ENCODE results near the gene ASB5.
"Not testable (repeated sequence)": the region's sequence is repeated elsewhere in the genome, so short reads cannot be mapped to it uniquely, and the experiment has no call there.

Gene ASB5

GRCh38 chr4:176268963-176269362, at the start of gene ASB5:
Gene ASB5 (minus strand): TSS chr4:176269222. CDS start chr4:176269108, 114 bp downstream.
- no peak for DNase-seq (ENCODE audit: low read depth, low spot score)

GRCh38 chr4:176313596-176314336, 44.7 kb upstream of the ASB5 start:
- no peak for DNase-seq (ENCODE audit: low read depth, low spot score)

GRCh38 chr4:176309772-176310171, 40.8 kb upstream of the ASB5 start:
- no peak for DNase-seq (ENCODE audit: low read depth, low spot score)

GRCh38 chr4:176309046-176309445, 40.0 kb upstream of the ASB5 start:
- no peak for DNase-seq (ENCODE audit: low read depth, low spot score)

GRCh38 chr4:176308441-176308840, 39.4 kb upstream of the ASB5 start:
- no peak for DNase-seq (ENCODE audit: low read depth, low spot score)

GRCh38 chr4:176307666-176307930, 38.6 kb upstream of the ASB5 start:
- no peak for DNase-seq (ENCODE audit: low read depth, low spot score)

GRCh38 chr4:176306837-176307665, 38.0 kb upstream of the ASB5 start:
- no peak for DNase-seq (ENCODE audit: low read depth, low spot score)

GRCh38 chr4:176303938-176304337, 34.9 kb upstream of the ASB5 start:
- no peak for DNase-seq (ENCODE audit: low read depth, low spot score)

GRCh38 chr4:176302283-176303275, 33.6 kb upstream of the ASB5 start:
- DNase-seq (ENCODE audit: low read depth, low spot score), result no peak

GRCh38 chr4:176300565-176300964, 31.5 kb upstream of the ASB5 start:
- no peak for DNase-seq (ENCODE audit: low read depth, low spot score)

- DNase-seq (ENCODE audit: low read depth, low spot score), result no peak
Observed at GRCh38 chr4:176300036-176300435, 31.0 kb upstream of the ASB5 start.

GRCh38 chr4:176298664-176299063, 29.6 kb upstream of the ASB5 start:
- DNase-seq (ENCODE audit: low read depth, low spot score), result no peak

- not testable (repeated sequence) for DNase-seq (ENCODE audit: low read depth, low spot score)
Observed at GRCh38 chr4:176295907-176296306, 26.9 kb upstream of the ASB5 start.

GRCh38 chr4:176293660-176294059, 24.6 kb upstream of the ASB5 start:
- DNase-seq (ENCODE audit: low read depth, low spot score), result no peak

- DNase-seq (ENCODE audit: low read depth, low spot score), result no peak
Observed at GRCh38 chr4:176292920-176293319, 23.9 kb upstream of the ASB5 start.

- DNase-seq (ENCODE audit: low read depth, low spot score), result no peak
Observed at GRCh38 chr4:176291748-176292147, 22.7 kb upstream of the ASB5 start.

GRCh38 chr4:176290520-176290919, 21.5 kb upstream of the ASB5 start:
- no peak for DNase-seq (ENCODE audit: low read depth, low spot score)

- DNase-seq (ENCODE audit: low read depth, low spot score), result no peak
Observed at GRCh38 chr4:176289561-176289960, 20.5 kb upstream of the ASB5 start.

GRCh38 chr4:176288020-176288419, 19.0 kb upstream of the ASB5 start:
- DNase-seq (ENCODE audit: low read depth, low spot score), result no peak

- DNase-seq (ENCODE audit: low read depth, low spot score), result no peak
Observed at GRCh38 chr4:176287546-176287945, 18.5 kb upstream of the ASB5 start.

GRCh38 chr4:176286728-176287127, 17.7 kb upstream of the ASB5 start:
- DNase-seq (ENCODE audit: low read depth, low spot score), result no peak

GRCh38 chr4:176279560-176279959, 10.5 kb upstream of the ASB5 start:
- DNase-seq (ENCODE audit: low read depth, low spot score), result not testable (repeated sequence)
